MM.1S (cell line): Measurements from ENCODE around the gene BPIFB2.

Experiments used
- DNase-seq: peaks from one replicate; pipeline ENCODE4 v3.0.0-alpha.2; 2015
- H2AFZ ChIP-seq: fragments of 300-600 bp; sonication (generic); 2 replicates; pipeline ENCODE4 v1.6.0; 2016; ENCODE audit warnings: antibody characterized with exemption, low read length
- H3F3A ChIP-seq: fragments of 300-600 bp; sonication (generic); 2 replicates; pipeline ENCODE4 v1.6.1; 2016; ENCODE audit warnings: mild to moderate bottlenecking, antibody characterized with exemption, low read length, moderate library complexity, mixed read lengths; ENCODE audit not compliant: insufficient read depth
- H3K27ac ChIP-seq: fragments of 300-600 bp; sonication (generic); 2 replicates; pipeline ENCODE4 v1.5.1; 2016; ENCODE audit warnings: mild to moderate bottlenecking, low read length
- H3K27me3 ChIP-seq: fragments of 300-600 bp; sonication (generic); replicated peaks from 2 replicates; pipeline ENCODE4 v1.6.0; 2016; ENCODE audit warnings: low read length; ENCODE audit not compliant: insufficient read depth
- H3K36me3 ChIP-seq: fragments of 300-600 bp; sonication (generic); replicated peaks from 2 replicates; pipeline ENCODE4 v1.6.1; 2016; ENCODE audit warnings: mild to moderate bottlenecking, low read length, mixed read lengths; ENCODE audit not compliant: insufficient read depth
- H3K4me1 ChIP-seq: fragments of 300-600 bp; sonication (generic); 2 replicates; pipeline ENCODE4 v1.6.1; 2016; ENCODE audit warnings: low read length, mixed read lengths
- H3K4me2 ChIP-seq: fragments of 300-600 bp; sonication (generic); 2 replicates; pipeline ENCODE4 v1.6.0; 2016; ENCODE audit warnings: low read depth, low read length
- H3K4me3 ChIP-seq: fragments of 300-600 bp; sonication (generic); 2 replicates; pipeline ENCODE4 v1.5.1; 2016; ENCODE audit warnings: low read length, mixed read lengths
- H3K79me2 ChIP-seq: fragments of 300-600 bp; sonication (generic); 2 replicates; pipeline ENCODE4 v1.6.1; 2016; ENCODE audit warnings: mixed run types, low read length, mixed read lengths
- H3K9ac ChIP-seq: fragments of 300-600 bp; sonication (generic); 2 replicates; pipeline ENCODE4 v1.6.1; 2016; ENCODE audit warnings: low read length, mixed read lengths
- H3K9me2 ChIP-seq: fragments of 300-600 bp; sonication (generic); replicated peaks from 2 replicates; pipeline ENCODE4 v1.6.1; 2016; ENCODE audit warnings: mild to moderate bottlenecking, low read length, mixed read lengths; ENCODE audit not compliant: insufficient read depth
- H3K9me3 ChIP-seq: fragments of 300-600 bp; sonication (generic); replicated peaks from 2 replicates; pipeline ENCODE4 v1.6.1; 2016; ENCODE audit warnings: mild to moderate bottlenecking, low read length, mixed read lengths; ENCODE audit not compliant: insufficient read depth
- H4K20me1 ChIP-seq: fragments of 300-600 bp; sonication (generic); 2 replicates; pipeline ENCODE4 v1.6.1; 2016; ENCODE audit warnings: mild to moderate bottlenecking, low read length, moderate library complexity, mixed read lengths; ENCODE audit not compliant: insufficient read depth
- CTCF ChIP-seq: fragments of 300-600 bp; sonication (generic); IDR thresholded peaks from 2 replicates; pipeline ENCODE4 v1.5.1; 2016; ENCODE audit warnings: antibody characterized with exemption, low read length, mixed read lengths
- EZH2 ChIP-seq: fragments of 300-600 bp; sonication (generic); optimal IDR thresholded peaks from 2 replicates; pipeline ENCODE3; 2017; ENCODE audit warnings: low read depth, mild to moderate bottlenecking, antibody characterized with exemption, low read length, mixed read lengths
- EZH2phosphoT487 ChIP-seq: fragments of 300-600 bp; sonication (generic); IDR thresholded peaks from 2 replicates; pipeline ENCODE4 v1.6.1; 2018; ENCODE audit warnings: antibody characterized with exemption, low read length

Gene BPIFB2

DNA sequence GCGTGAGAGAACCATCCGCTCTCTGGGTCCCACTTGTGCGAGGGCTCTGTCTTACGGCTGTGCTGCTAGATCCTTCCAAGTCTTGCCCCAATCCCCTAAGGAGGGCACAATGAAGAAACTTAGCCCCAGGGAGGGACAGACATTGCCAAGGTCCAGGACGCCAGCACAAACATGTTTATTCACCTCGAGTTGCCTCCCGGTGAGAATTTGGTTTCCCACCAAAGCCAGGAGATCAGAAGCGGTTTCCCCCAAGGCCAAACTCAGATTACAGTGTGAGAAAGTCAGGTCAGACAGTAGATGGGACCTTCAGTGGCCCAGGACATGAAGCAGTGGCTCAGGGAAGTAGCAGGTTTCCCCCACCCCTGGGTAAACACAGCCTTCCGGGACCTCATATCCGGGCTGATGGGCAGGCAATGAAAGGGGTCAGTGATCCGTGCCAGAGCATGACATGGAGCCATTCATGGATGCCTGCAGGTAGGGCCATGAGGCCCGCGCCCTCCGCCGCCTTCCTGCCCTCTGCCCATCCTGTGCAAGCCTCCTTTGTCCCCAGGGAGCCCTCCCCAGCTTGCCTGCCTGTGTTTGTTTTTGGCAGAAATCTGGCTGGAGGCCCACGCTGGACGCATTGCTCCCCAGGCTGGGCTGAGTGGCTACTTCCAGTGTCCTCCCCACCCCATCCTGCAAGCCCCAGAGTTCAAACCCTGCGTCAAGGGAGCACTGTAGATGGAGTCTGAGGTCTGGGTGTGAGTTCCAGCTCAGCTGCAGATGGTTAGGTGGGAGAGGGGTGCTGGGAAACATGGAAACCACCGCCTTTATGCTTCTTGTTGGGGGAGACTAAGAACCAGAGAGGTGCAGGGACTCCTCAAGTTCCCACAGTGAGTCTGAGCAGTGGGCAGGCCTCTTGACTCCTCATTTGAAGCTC, 2.0 kb downstream of the BPIFB2 start:
- Histone ChIP-seq H3K9ac (no peak overlapping the region), H4K20me1 (no peaks in the 10 kb centered on the region), H3K27me3 (peaks cover 70% of the 10 kb centered on the region)

DNA sequence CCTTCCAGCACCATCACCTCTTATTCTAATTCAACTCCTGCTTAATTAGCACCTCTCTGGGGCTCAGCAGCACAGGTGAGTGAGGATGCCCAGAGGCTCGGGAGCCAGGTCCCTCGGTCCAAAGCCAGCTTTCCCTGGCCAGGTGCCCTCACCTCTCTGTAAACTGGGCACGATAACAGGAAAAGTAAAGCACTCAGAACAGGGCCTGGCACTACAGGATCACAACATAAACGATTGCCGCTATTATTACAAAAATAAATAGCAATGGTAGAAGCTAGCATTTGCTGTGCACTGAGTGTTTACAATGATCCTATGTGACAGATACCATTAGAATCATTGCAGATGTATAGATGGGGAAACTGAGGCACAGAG, 2.6 kb downstream of the BPIFB2 start:
- Histone ChIP-seq H3K27me3 (peaks cover 76% of the 10 kb centered on the region), H4K20me1 (no peaks in the 10 kb centered on the region), H3K9ac (no peak overlapping the region), H3K9me3 (no peaks in the 10 kb centered on the region), H3K9me2 (no peaks in the 10 kb centered on the region), H2AFZ (no peak overlapping the region), H3K4me1 (no peaks in the 10 kb centered on the region), H3K79me2 (no peaks in the 10 kb centered on the region), H3K4me2 (no peak overlapping the region), H3K27ac (no peak overlapping the region), H3K36me3 (no peaks in the 10 kb centered on the region), H3K4me3 (no peak overlapping the region), H3F3A (no peaks in the 10 kb centered on the region)
- no peak for DNase-seq
- TF ChIP-seq EZH2 (no peak), EZH2phosphoT487 (no peak), CTCF (no peak)

More for the DNA sequence above, 2.0 kb downstream of the BPIFB2 start:
- H3F3A ChIP-seq = no peaks in the 10 kb centered on the region
- no peak overlapping the region for H3K27ac ChIP-seq
- H3K36me3 ChIP-seq = no peaks in the 10 kb centered on the region
- no peaks in the 10 kb centered on the region for H3K9me3 ChIP-seq
- no peak for TF ChIP-seq CTCF
- no peak for TF ChIP-seq EZH2
- TF ChIP-seq EZH2phosphoT487 = no peak
- no peak overlapping the region for H2AFZ ChIP-seq
- H3K79me2 ChIP-seq = no peaks in the 10 kb centered on the region
- H3K4me1 ChIP-seq = no peaks in the 10 kb centered on the region
- H3K9me2 ChIP-seq = no peaks in the 10 kb centered on the region
- H3K4me3 ChIP-seq = no peak overlapping the region
- H3K4me2 ChIP-seq = no peak overlapping the region
- DNase-seq = no peak

- TF ChIP-seq CTCF (no peak), EZH2 (no peak), EZH2phosphoT487 (no peak)
- Histone ChIP-seq H3K9ac (no peak overlapping the region), H3K9me3 (no peaks in the 10 kb centered on the region), H3K79me2 (no peaks in the 10 kb centered on the region), H3K4me1 (no peaks in the 10 kb centered on the region), H4K20me1 (no peaks in the 10 kb centered on the region), H3K4me3 (no peak overlapping the region), H3K27me3 (peaks cover 84% of the 10 kb centered on the region), H3F3A (no peaks in the 10 kb centered on the region), H3K27ac (no peak overlapping the region), H3K36me3 (no peaks in the 10 kb centered on the region), H3K4me2 (no peak overlapping the region), H3K9me2 (no peaks in the 10 kb centered on the region), H2AFZ (no peak overlapping the region)
- DNase-seq = no peak
These were observed 3.4 kb downstream of the BPIFB2 start for GRCh38 chr20:33010674-33011449.
